ENCODE measurements around the gene NKX2-4.
"Not testable (repeated sequence)": the region's sequence is repeated elsewhere in the genome, so short reads cannot be mapped to it uniquely, and the experiment has no call there.

NKX2-4 gene

DNA sequence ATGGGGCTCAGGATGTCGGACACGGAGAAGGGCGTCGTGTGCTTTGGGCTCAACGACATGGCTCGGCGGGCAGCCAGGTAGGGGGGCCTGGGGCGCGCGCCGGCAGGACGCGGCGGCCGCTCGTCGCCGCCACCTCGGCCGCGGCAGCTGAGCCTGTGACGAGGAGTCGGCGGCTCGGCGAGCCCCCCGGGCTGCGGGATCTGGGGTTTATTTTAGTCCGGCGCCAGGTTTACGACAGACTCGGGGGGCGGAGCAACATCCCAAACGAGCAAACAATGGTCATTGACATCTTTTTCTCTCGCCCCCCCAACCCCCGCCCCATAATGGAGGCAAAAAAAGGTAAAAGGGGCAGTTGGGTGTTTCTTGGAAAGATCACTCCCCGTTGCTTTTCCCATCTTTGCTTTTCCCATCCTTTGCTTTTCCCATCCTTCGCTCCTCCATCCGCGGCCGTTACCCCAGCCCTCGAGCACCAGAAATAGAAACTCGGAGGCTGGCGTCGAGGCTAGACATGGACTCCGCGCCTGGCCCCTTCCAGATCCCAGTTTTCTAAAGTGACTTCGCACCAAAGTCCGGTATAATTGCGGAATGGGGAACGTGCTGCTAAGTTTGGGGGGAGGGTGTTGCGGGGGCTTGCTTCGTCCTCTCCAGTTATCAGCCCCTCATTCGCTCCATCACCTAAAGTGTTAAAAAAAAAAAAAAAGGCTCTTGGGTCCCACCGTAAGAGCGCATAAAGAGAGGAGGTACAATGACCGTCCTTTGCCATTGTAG lies at the start of gene NKX2-4:
Gene NKX2-4, minus strand, starts transcription at position 186 of the 768 bp plus-strand sequence. Its CDS starts 127 bp downstream, at position 59.
- DNase-seq (ENCODE audit: low read depth), result no peak

DNA sequence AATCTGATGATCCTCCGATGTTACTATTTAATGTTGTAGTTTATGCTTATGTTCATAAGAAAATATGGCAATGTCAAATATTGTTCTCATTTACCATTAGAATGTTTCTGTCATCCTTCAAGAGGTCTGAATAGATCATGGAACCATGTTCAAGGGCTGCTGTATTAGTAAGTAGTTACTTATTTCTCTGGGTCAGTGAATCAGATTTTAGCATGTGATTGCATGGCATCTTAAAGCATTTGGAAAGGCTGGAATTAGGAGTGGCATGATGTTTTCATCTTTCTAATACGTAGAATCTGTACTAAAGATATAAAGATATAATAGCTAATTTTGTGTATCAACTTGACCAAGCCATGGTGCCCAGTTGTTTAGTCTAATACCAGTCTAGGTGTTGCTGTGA lies 40.5 kb upstream of the NKX2-4 start:
- no peak for DNase-seq (ENCODE audit: low read depth)

- DNase-seq (ENCODE audit: low read depth), result no peak
These were observed 39.9 kb upstream of the NKX2-4 start for GRCh38 chr20:21437248-21437647.

GRCh38 chr20:21436205-21436604 lies 38.9 kb upstream of the NKX2-4 start:
- DNase-seq (ENCODE audit: low read depth), result peak; percentile 93

DNA sequence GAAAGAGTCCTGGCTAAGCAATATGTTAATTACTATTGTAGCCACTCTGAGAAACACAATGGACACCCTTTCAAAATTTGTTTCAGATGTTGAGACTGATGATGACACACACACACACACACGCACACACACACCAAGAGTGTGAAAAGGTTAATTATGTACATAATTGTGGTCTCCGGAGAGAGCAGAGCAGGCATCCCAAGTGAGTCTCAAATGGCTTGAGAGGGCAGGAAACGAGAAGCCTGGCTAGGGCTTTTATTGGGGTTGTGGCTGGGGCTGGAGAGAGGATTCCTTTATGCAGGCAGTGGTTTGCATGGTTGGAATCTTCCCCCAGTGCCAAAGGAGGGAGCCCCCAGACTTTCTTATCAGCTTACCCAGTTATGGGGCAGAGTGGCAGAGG lies 38.2 kb upstream of the NKX2-4 start:
- DNase-seq (ENCODE audit: low read depth), result no peak

DNA sequence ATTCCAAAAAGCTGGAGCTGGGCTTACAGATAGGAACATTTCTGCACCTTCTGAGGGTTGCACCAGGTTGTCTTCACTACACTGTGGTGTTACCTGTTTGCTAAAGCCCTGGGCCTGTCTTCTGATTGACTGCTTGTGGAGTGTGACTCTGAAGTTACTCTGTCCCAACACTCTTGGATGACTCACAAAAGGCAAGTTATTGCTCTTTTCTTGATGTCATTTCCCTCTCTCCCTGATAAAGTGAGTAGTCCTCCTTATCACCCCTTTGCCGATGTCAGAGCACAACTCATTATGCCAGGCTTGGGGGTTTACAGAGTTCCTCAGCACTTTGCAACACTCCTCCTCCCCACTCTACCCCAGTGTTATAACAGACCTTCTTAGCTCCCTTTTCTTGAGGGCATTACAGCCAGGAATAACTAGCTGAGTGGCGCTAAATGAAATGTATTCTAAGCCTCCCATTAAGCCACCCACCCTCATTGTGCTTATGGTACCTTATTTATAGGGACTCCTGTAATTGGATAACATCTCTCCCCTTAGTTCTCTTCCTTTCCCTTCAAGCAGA lies 36.1 kb upstream of the NKX2-4 start:
- DNase-seq (ENCODE audit: low read depth), result peak; percentile 51

DNA sequence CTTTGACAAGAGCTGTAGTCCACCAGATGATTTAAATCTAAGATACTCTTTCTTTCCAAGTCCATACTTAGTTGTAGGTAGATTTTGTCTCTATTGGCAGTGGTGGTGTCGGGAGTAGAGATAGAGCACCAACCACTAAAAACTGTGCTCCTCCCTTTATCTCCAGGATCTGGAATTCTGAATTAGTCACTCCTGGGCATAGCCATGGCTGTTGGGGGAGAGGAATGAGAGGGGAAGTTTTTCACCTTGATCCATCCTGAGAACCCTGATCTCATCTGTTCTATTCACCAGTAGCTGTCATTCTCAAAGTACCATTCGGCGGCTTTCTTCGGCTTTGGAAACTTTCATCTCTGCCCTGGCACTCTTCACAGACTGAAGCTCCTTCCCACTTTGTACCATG lies 35.6 kb upstream of the NKX2-4 start:
- DNase-seq (ENCODE audit: low read depth), result no peak

DNA sequence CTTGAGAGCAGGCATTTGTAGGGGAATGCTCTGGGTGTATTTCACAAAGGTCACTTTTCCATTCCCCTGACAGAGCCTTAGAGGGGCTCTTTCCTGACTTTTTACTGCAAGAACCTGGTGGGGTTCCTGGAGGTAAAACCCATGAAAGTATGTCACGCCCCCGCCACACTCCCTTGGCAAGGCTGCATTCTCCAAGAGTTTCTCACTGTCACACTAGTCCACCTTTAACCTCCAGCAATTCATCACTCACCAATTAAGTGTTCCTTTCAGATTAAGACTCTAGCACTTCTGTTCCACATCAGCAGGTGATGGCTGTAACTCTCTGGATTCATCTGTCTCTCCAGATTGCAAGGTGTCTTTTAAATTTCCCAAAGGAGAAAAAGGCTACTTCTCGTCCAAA lies 32.7 kb upstream of the NKX2-4 start:
- DNase-seq (ENCODE audit: low read depth), result no peak

DNA sequence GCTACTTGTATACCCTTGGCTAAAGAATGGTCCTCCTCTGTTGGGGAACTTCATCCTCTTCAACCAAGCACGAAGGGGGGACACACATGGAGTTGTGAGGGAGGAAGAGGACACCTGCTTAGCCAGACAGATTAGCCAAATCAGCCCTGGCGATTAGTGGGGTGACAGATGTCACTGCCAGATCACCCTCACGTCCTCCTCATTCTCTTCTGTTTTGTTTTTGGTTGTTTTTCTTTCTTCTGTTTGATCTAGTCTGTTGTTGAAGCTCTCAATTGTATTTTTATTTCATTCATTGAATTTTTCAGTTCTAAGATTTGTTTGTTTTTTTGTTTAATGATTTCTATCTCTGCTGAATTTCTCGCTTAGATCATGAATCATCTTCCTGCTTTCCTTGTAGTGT lies 27.5 kb upstream of the NKX2-4 start:
- DNase-seq (ENCODE audit: low read depth), result no peak

- DNase-seq (ENCODE audit: low read depth), result not testable (repeated sequence)
These were observed 26.4 kb upstream of the NKX2-4 start for GRCh38 chr20:21423712-21424111.

DNA sequence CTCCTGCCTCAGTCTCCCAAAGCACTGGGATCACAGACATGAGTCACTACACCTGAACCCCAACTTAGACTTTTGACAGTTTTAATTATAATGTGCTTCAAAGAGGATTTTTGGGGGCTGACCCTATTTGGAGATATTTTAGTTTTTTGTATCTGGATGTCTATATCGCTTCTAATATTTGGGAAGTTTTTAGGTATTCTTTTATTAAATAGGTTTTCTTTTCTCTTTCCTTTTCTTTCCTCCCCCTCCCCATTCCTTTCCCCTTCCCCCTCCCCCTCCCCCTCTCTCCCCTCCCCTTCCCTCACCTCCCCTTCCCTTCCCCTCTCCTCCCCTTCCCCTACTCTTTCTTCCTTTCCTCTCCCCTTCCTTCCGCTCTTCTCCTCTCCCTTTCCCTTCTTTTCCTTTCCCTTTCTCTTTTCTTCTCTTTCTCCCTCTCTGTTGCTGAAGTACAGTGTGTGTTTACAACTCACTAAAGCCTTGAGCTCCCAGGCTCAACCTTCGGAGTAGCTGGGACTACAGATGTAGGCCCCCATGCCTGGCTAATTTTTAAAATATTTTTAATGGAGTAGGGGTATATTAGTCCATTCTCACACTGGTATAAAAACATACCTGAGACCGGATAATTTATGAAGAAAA lies 24.4 kb upstream of the NKX2-4 start:
- DNase-seq (ENCODE audit: low read depth), result no peak

DNA sequence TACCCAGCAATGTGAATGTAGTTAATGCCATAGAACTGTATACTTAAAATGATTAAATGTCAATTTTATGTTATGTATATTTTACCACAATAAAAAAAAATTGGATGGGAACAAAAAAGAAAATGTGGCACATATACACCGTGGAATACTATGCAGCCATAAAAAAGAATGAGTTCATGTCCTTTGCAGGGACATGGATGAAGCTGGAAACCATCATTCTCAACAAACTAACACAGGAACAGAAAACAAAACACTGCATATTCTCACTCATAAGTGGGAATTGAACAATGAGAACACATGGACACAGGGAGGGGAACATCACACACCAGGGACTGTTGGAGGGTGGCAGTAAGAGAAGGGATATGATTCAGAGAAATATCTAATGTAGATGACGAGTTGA lies 21.8 kb upstream of the NKX2-4 start:
- not testable (repeated sequence) for DNase-seq (ENCODE audit: low read depth)

DNA sequence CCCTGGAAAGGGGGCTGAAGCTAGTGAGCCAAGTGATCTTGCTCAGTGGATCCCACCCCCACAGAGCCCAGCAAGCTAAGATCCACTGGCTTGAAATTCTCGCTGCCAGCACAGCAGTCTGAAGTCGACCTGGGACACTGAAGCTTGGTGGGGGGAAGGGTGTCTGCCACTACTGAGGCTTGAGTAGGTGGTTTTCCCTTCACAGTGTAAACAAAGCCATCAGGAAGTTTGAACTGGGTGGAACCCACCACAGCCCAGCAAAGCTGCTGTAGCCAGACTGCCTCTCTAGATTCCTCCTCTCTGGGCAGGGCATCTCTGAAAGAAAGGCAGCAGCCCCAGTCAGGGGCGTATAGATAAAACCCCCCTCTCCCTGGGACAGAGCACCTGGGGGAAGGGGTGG lies 16.7 kb upstream of the NKX2-4 start:
- DNase-seq (ENCODE audit: low read depth), result not testable (repeated sequence)

GRCh38 chr20:21411725-21412124 lies 14.4 kb upstream of the NKX2-4 start:
- no peak for DNase-seq (ENCODE audit: low read depth)

- DNase-seq (ENCODE audit: low read depth), result no peak
These were observed 1.7 kb upstream of the NKX2-4 start for GRCh38 chr20:21399005-21399475.

DNA sequence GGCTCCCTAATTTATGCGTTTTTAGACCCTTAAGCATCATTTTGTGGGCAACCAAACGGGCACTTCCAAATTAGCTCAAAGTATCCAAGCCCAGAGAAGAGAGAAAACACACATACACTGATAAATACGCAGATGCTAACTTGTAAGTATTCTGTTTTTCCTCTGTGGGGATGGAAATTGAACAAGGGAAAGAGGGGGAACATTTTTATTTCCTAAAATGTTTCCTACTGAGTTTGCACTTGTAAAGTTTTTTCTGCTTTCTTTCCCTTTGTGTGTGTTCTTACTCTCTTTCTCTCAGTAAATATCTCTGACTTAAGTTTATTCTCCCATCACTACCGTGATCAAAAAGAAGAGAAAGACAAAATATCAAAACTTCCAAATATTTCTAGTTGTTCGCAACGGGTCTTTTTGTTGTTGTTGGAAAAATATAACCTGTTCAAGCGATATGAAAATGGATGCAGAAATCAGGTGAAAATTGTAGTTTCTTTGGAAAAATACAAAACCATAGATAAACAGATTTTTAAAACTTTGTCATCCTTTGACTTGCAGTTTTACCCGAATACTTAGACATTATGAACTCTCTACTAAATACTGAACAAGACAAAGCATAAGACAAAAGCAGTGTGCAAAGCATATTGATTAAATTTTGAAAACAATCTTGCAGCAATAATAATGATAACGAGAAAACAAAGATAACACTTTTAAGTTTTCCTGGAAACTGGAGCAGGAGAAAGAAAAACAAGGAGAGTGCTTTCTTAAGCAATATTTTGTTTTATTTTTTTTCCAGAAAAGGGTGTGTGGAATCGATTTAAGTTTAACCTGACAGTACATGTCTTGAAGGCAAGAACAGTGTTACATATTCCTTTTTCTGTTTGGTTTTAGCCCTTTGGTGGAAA lies 1.0 kb upstream of the NKX2-4 start:
- DNase-seq (ENCODE audit: low read depth), result no peak

GRCh38 chr20:21396599-21397340 lies 556 bp downstream of the NKX2-4 start:
- no peak for DNase-seq (ENCODE audit: low read depth)

GRCh38 chr20:21395666-21396598 lies 1.4 kb downstream of the NKX2-4 start:
- no peak for DNase-seq (ENCODE audit: low read depth)

DNA sequence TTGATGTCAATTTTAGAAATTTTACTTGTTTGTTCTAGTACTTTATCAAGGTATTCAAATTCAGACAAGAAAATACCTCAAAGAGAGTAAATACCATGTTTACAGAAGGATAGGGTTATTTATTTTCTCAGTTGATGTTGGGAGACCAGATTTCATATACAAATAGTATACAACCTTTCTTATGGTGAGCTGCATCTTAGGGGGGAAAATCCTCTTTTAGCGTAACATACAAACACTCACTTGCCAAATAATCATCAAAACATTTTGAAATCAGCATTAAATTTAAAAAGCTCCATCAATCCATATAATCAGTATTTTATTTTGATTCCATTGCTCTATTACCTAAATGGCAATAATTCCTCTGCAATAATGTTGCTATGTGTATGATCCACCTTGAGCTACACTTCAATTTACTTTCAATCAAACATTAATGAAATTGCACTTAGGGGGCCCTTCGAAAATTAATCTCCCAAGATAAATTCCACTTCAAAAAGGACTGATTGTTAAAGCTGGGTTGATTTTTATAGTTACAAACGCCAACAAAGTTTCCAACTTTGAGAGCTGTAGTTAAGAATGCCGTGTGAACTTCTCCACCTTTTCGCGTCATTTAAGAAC lies 2.2 kb downstream of the NKX2-4 start:
- DNase-seq (ENCODE audit: low read depth), result no peak

DNA sequence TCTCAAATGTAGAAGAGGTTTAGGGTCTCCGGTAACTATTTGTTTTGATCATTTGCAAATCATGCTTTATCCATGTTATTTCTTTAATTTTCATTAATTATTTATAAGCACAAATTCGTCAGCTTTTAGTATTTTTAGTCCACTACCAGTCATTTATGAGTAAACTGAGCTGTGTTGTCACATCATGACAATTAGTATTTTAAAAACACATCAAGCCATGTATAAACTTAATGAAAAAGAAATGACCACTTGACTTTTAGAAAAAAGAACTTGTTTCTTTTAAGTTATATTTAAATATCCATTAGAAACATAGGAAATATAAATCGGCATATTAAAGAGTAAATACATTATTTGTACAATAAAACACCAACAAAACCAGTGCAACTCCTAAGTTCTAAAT lies 2.8 kb downstream of the NKX2-4 start:
- DNase-seq (ENCODE audit: low read depth), result no peak
